GM12801 (cell line): Measurements from ENCODE around the gene CCND1.

Source experiments
- TF ChIP-seq, protein P1 (sequence below): IDR thresholded peaks from one replicate; pipeline ENCODE4 v1.5.1; 2011; ENCODE audit warnings: control low read depth; ENCODE audit not compliant: insufficient read length; ENCODE audit errors: extremely low read depth

The CCND1 gene

DNA sequence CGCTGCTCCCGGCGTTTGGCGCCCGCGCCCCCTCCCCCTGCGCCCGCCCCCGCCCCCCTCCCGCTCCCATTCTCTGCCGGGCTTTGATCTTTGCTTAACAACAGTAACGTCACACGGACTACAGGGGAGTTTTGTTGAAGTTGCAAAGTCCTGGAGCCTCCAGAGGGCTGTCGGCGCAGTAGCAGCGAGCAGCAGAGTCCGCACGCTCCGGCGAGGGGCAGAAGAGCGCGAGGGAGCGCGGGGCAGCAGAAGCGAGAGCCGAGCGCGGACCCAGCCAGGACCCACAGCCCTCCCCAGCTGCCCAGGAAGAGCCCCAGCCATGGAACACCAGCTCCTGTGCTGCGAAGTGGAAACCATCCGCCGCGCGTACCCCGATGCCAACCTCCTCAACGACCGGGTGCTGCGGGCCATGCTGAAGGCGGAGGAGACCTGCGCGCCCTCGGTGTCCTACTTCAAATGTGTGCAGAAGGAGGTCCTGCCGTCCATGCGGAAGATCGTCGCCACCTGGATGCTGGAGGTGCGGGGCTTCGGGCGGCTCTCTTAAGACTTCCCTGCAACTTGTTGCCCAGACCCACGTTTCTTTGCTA, at the start of gene CCND1:
CCND1 (plus strand) TSS at position 162 of the 587 bp plus-strand sequence; CDS start at position 320, 158 bp downstream.
- TF ChIP-seq, protein P1, sequence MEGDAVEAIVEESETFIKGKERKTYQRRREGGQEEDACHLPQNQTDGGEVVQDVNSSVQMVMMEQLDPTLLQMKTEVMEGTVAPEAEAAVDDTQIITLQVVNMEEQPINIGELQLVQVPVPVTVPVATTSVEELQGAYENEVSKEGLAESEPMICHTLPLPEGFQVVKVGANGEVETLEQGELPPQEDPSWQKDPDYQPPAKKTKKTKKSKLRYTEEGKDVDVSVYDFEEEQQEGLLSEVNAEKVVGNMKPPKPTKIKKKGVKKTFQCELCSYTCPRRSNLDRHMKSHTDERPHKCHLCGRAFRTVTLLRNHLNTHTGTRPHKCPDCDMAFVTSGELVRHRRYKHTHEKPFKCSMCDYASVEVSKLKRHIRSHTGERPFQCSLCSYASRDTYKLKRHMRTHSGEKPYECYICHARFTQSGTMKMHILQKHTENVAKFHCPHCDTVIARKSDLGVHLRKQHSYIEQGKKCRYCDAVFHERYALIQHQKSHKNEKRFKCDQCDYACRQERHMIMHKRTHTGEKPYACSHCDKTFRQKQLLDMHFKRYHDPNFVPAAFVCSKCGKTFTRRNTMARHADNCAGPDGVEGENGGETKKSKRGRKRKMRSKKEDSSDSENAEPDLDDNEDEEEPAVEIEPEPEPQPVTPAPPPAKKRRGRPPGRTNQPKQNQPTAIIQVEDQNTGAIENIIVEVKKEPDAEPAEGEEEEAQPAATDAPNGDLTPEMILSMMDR, result no peak

DNA sequence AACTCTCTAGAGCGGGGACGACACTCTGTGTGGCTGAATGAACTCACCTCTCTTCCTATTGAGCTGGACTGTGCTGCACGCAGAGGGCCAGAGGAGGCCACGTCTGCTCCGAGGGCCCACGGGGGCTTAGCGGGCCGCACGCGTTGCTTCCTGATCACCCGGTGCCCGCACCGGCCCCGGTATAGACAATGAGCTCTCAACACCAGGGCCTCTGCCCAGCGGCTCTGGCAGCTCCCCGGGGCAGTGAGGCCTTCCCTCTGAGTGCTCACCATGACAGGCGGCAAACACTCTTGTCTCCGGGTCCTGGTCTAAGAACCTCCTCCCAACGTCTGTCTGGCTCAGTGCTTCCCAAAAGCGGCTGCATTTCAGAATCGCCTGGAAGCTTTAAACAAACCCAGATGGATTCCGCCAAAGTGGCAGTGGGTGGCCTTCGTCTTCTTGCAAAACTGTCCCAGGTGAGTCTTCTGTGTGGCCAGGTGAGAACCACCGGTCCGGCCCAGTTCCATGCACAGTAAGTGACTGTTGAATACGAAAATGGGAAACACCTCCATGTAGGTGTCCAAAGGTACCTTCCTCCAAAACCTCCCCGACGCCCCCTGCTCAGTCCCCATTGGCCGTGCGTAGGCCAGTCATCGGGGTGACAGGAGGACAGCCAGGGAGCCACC, 47.8 kb upstream of the CCND1 start:
- TF ChIP-seq, protein P1, result no peak

DNA sequence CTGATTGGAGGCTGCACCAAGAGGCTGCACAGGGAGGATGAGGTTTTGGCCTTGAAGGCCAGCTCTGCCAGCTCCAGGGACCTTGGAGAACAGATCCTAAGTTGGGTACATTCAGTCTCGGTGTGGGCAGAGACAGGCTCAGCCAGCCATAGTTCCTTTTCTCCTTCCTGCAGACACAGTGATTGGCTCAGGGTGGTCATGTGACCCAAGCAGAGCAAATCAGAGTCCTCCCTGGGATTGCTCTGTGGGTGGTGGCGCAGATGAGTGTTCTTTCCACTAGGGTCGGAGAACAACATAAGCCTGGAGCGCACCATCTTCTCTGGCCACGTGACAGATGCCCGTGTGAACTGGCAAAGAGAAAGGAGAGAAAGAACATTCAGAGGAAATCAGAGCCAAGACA, 47.1 kb upstream of the CCND1 start:
- TF ChIP-seq, protein P1, result no peak

DNA sequence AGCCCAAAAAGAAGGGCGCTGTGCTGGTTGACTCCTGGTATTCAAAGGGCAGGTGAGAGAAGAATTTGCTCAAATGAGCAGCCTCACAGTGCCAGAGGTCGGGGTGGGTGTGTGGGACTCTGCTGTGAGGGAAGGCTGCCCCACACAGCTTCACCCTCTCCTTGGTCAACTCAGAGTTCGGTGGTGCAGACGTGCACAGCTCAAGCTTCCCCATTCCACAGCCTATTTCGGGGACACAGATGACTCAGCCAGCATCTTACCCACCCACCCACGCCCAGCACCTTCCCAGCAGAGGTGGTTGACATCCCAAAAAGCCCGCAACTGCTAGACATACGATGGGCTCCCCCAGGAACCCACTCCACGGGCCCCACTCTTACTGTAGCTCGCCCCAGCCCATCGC, 46.5 kb upstream of the CCND1 start:
- TF ChIP-seq, protein P1, result no peak

DNA sequence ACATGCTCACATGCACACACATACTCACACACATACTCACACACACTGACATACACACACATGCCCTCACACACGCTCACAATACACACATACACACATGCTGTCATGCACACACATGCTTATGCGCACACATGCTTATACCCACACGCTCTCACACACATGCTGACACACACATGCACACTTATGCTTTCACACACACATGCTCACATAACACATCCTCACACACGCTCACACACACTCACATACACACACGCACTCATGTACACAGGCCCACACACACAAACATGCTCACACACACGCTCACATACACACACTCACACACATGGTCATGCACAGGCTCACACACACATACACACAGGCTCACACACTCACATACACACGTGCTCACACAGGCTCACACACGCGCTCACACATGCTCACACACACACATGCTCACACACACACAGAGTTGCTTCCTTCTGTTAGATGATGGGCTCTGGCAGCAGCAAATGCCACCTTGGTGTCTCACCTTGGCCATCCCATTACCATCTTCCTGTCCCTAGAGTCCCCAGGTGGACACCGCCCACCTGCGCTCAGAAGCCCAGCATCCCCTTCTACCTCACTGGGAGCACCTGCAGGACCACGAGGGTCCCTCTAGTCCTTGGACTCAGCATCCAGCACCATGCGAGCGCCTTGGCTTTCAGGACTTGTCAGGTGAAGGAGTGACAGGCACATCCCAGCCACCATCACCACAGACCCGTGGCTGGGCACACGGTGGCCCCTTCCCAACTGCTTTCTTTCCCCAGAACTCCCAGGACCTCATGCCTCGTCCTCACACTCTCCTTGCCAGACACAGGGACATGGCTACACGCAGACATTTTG, 44.9 kb upstream of the CCND1 start:
- TF ChIP-seq, protein P1, result no peak

DNA sequence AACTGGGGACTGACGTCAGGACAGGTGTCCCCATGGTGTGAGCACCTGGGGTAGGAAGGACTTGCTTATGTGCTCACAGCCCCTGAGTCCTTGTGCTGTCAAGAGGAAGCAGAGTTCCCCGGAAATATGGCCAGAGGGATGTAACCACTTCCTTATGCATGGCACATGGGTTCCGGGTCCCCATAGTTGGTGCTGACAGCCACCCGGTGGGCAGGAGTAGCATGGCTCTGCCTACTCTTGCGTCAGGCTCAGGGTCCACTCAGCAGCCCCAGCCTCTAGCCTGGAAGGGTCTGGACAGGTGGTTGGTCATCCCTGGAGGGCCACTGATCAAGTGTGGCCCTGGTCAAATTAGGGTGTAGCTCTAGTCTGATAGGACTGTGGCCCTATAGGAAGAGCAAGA, 42.8 kb upstream of the CCND1 start:
- TF ChIP-seq, protein P1, result no peak

DNA sequence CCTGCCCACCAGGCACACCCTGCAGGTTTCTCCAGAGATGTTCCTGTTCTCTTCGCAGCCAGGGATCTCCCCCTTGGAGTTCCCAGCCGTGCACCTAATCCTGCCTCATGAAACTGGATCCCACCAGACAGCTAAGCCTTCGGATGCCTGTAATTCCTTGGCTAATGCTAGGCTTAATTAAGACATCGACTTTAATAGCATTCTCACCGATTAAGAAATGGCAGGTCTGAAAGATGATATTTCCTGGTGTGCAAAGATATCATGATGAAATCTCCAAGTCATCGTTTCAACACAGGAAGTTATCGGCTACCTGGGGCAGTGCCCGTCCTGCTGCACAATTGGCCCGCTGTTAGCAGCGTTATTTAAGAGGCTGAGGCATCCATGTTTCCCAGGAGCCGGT, 41.5 kb upstream of the CCND1 start:
- TF ChIP-seq, protein P1, result no peak
